Neutrophil (primary cell): Measurements from ENCODE around the gene KYAT1.

ENCODE experiments used
- H3K27ac ChIP-seq: fragments of 200-600 bp; sonication (generic); 2 replicates; pipeline ENCODE4 v1.5.1; 2016; ENCODE audit warnings: mild to moderate bottlenecking, moderate library complexity
- H3K27me3 ChIP-seq: fragments of 200-600 bp; sonication (generic); 2 replicates; pipeline ENCODE4 v1.6.0; 2016; ENCODE audit warnings: mild to moderate bottlenecking
- H3K36me3 ChIP-seq: fragments of 200-600 bp; sonication (generic); 2 replicates; pipeline ENCODE4 v1.5.1; 2017
- H3K4me1 ChIP-seq, 2 experiments: fragments of 200-600 bp in 1 of 2; sonication (generic) in 1 of 2; 1 replicate in 1 of 2; 2 replicates in 1 of 2; pipeline versions ENCODE4 v1.5.1 to v1.6.1; 2013 to 2016; ENCODE audit warnings: low read depth in 1 of 2, low read length in 1 of 2, mild to moderate bottlenecking in 1 of 2, moderate library complexity in 1 of 2; ENCODE audit not compliant: control insufficient read depth in 1 of 2, insufficient read depth in 1 of 2
- H3K4me3 ChIP-seq, 2 experiments: fragments of 200-600 bp in 1 of 2; sonication (generic) in 1 of 2; 1 replicate in 1 of 2; 2 replicates in 1 of 2; pipeline ENCODE4 v1.5.1; 2013 to 2016; ENCODE audit warnings: low read depth in 1 of 2, low read length in 1 of 2, mild to moderate bottlenecking in 1 of 2, moderate library complexity in 1 of 2
- H3K9me3 ChIP-seq: fragments of 200-600 bp; sonication (generic); 2 replicates; pipeline ENCODE4 v1.5.1; 2016
- TF ChIP-seq, protein P1 (sequence below): fragments of 200-600 bp; sonication (generic); IDR thresholded peaks from 2 replicates; pipeline ENCODE4 v1.5.1; 2016; ENCODE audit warnings: antibody characterized with exemption

Gene KYAT1

DNA sequence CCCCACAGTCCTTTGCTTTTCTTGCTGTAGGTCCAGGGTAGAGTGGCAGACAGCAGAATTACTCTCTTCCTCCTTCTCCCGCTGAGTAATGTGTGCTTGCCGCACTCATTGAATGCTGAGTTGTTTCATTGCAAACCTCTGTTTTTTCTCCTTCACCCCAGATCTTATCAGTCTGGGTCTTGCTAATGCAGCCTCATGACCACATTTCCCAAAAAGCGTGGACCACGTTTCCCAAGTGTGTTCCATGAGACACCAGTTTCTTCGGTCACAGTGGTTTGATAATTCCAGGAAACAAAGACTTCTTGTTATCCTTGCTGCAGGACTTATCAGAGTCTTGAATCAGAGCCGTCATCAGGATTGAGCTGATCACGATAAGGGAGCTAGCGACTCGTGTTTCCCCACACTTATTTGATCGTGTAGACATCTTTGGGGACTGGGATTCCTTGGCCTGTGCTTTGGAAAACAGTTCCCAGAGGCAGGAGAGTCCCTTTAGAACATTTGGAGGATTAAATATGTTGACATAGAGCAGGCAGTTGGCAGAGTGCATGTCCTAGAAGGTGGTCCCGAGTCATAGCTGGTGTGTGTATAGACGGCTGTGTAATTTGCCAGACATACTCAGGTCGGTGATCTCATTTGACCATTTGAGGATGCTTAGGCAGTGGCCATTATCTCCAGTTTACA, 4.6 kb upstream of the KYAT1 start:
- Histone ChIP-seq H3K4me1 (peaks cover 17 to 18% of the 10 kb centered on the region in 2 experiments), H3K27me3 (no peaks in the 10 kb centered on the region), H3K9me3 (no peaks in the 10 kb centered on the region), H3K27ac (no peak overlapping the region), H3K36me3 (peaks cover 31% of the 10 kb centered on the region), H3K4me3 (no peak overlapping the region)
- TF ChIP-seq, protein P1, sequence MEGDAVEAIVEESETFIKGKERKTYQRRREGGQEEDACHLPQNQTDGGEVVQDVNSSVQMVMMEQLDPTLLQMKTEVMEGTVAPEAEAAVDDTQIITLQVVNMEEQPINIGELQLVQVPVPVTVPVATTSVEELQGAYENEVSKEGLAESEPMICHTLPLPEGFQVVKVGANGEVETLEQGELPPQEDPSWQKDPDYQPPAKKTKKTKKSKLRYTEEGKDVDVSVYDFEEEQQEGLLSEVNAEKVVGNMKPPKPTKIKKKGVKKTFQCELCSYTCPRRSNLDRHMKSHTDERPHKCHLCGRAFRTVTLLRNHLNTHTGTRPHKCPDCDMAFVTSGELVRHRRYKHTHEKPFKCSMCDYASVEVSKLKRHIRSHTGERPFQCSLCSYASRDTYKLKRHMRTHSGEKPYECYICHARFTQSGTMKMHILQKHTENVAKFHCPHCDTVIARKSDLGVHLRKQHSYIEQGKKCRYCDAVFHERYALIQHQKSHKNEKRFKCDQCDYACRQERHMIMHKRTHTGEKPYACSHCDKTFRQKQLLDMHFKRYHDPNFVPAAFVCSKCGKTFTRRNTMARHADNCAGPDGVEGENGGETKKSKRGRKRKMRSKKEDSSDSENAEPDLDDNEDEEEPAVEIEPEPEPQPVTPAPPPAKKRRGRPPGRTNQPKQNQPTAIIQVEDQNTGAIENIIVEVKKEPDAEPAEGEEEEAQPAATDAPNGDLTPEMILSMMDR = no peak

DNA sequence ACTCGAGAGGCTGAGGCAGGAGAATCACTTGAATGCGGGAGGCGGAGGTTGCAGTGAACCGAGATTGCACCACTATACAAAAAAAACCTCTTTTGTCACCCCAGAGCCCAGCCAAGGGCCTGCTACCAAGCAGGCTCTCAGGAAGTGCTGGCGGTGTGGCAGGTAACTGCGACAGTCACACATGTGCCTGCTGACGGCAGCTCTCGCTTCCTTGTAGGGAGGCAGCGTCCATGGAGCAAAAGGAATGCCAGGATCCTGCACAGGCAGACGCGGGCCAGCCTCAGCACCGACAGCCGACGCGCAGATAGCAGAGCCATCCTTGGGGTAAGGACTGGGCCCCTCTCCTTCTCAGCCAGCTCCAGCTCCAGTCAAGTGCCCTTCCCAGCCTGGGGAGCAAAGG, 4.0 kb upstream of the KYAT1 start:
- Histone ChIP-seq H3K4me3 (no peak overlapping the region), H3K27me3 (no peaks in the 10 kb centered on the region), H3K36me3 (peaks cover 31% of the 10 kb centered on the region), H3K4me1 (peaks cover 22 to 24% of the 10 kb centered on the region in 2 experiments), H3K27ac (no peak overlapping the region), H3K9me3 (no peaks in the 10 kb centered on the region)
- TF ChIP-seq, protein P1 = no peak

DNA sequence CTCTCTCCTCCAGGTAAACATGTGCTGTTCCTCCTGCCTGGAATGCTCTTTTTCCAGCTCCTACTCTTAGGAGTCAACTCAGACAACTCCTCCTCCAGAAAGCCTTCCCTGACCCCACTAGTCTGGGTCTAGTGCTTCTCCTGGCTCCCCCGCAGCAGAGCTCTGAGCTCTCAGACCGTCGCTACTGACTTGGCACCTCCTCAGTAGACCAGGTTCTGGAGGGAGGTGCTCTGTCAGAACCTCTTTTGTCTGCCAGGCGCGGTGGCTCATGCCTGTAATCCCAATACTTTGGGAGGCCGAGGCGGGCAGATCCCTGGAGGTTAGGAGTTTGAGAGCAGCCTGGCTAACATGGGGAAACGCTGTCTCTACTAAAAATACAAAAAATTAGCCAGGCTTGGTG, 3.6 kb upstream of the KYAT1 start:
- TF ChIP-seq, protein P1 = no peak
- Histone ChIP-seq H3K4me1 (peaks cover 25 to 28% of the 10 kb centered on the region in 2 experiments), H3K27ac (no peak overlapping the region), H3K9me3 (no peaks in the 10 kb centered on the region), H3K27me3 (no peaks in the 10 kb centered on the region), H3K4me3 (no peak overlapping the region), H3K36me3 (peaks cover 28% of the 10 kb centered on the region)

DNA sequence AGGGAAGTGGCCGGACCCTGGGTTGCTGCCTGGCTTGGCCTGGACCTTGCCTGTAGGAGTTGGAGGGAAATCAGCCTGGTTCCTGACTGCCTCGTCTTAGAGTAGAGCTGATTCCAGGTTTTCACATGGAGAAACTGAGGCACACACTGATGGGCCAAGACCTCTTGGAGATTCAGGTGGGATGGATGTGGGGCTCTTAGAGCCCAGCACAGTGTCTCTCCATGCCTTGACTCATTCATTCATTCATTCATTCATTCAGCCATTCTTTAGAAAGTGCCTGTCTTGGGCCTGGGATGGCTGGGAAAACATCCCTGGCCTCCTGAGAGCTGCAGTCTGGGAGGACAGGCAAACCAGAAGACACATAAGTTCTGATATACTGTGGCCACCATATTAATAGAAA, 2.4 kb upstream of the KYAT1 start:
- Histone ChIP-seq H3K27me3 (no peaks in the 10 kb centered on the region), H3K36me3 (peaks cover 24% of the 10 kb centered on the region), H3K4me1 (peaks cover 25 to 28% of the 10 kb centered on the region in 2 experiments), H3K9me3 (no peaks in the 10 kb centered on the region), H3K4me3 (no peak overlapping the region), H3K27ac (no peak overlapping the region)
- TF ChIP-seq, protein P1 = no peak

DNA sequence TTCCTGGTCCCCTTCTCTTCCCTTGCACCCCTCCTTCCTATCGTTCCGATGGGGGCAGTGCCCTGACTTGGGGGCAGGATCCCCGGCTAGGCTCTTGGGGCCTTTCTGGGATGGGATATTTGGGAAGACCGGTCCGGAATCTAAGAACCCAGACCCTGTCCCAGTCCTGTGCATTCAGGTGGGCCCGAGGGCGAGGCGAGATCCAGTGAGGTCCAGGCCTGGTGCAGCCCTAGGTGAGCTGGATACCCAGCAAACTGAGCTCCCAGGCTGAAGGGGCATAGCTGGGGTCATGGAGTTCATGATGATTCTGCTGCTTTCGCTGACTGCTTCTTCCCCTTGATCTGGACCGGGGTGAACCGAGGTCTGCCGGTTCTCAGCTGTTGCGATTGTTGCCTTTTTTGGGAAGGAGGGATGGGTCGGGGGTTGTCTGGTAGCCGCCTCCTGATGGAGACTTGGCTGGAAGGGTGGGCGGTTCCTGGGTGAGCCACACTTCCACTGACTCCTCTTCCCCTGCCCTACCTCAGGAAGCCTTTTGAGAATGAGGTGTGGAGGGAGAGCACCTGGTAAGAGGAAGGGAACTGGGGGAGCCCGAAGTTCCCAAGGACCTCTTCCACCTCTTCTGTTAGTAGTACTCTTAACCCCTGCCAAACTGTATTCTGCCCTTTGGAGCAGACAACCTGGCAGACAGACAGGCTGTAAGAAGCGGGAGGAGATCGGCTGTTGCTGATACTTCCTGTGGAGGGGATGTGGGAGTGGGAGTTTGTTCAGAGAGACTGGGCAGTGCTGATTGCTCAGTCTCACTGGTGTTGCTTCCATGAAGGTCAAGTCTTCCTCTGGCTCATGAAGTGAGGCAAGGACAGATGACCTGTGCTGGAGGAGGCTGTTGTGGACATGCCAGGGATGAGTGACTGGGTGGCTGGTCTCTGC, 1.2 kb upstream of the KYAT1 start:
- Histone ChIP-seq H3K9me3 (no peaks in the 10 kb centered on the region), H3K4me3 (peak overlapping the region; percentile 89 to 93), H3K4me1 (peaks cover 25 to 28% of the 10 kb centered on the region in 2 experiments), H3K27me3 (no peaks in the 10 kb centered on the region), H3K36me3 (peaks cover 19% of the 10 kb centered on the region), H3K27ac (peak overlapping the region; percentile 90)
- TF ChIP-seq, protein P1 = no peak
